Glutamatergic neuron (in vitro differentiated cells): ENCODE data around the gene PLXNA2. TPM values are rescaled to one million over a fixed set of nuclear protein-coding genes. Genes with fewer than 3 reads are reported as not detected.

ENCODE experiments used
- DNase-seq: peaks from one replicate; pipeline ENCODE4 v3.0.0; 2022
- H3K27ac Mint-ChIP-seq: one replicate; pipeline ENCODE4 v1.8.0; 2020; ENCODE audit warnings: mild to moderate bottlenecking, mixed read lengths, inconsistent platforms; ENCODE audit not compliant: unreplicated experiment
- H3K27me3 Mint-ChIP-seq: one replicate; pipeline ENCODE4 v1.8.0; 2020; ENCODE audit warnings: mild to moderate bottlenecking, moderate library complexity, mixed read lengths, inconsistent platforms; ENCODE audit not compliant: unreplicated experiment
- H3K36me3 Mint-ChIP-seq: one replicate; pipeline ENCODE4 v1.8.0; 2020; ENCODE audit warnings: mild to moderate bottlenecking, mixed read lengths, inconsistent platforms; ENCODE audit not compliant: unreplicated experiment
- H3K4me1 Mint-ChIP-seq: one replicate; pipeline ENCODE4 v1.8.0; 2020; ENCODE audit warnings: mild to moderate bottlenecking, low read depth, mixed read lengths, inconsistent platforms; ENCODE audit not compliant: unreplicated experiment
- H3K4me3 Mint-ChIP-seq: one replicate; pipeline ENCODE4 v1.8.0; 2020; ENCODE audit warnings: mild to moderate bottlenecking, mixed read lengths, inconsistent platforms; ENCODE audit not compliant: unreplicated experiment
- H3K9me3 Mint-ChIP-seq: one replicate; pipeline ENCODE4 v1.8.0; 2020; ENCODE audit warnings: mild to moderate bottlenecking, moderate library complexity, mixed read lengths, inconsistent platforms; ENCODE audit not compliant: unreplicated experiment
- total RNA-seq: library from RNA; stranded (reverse); fragmentation: NEBNext Ultra II Directional; extraction: Animal tissue kit (Norgen Biotek cat#: 25700); gene quantifications from one replicate; pipeline ENCODE4 v1.2.1, GENCODE V29; 2021; ENCODE audit not compliant: unreplicated experiment
- TF ChIP-seq, protein P1 (sequence below): fragments of 200-600 bp; sonication (generic); IDR thresholded peaks from one replicate; pipeline ENCODE4 v1.5.0; 2021; ENCODE audit not compliant: partially characterized antibody, unreplicated experiment

PLXNA2 gene
- total RNA-seq, 1 donor from 2014 or later: 66.0 TPM

DNA sequence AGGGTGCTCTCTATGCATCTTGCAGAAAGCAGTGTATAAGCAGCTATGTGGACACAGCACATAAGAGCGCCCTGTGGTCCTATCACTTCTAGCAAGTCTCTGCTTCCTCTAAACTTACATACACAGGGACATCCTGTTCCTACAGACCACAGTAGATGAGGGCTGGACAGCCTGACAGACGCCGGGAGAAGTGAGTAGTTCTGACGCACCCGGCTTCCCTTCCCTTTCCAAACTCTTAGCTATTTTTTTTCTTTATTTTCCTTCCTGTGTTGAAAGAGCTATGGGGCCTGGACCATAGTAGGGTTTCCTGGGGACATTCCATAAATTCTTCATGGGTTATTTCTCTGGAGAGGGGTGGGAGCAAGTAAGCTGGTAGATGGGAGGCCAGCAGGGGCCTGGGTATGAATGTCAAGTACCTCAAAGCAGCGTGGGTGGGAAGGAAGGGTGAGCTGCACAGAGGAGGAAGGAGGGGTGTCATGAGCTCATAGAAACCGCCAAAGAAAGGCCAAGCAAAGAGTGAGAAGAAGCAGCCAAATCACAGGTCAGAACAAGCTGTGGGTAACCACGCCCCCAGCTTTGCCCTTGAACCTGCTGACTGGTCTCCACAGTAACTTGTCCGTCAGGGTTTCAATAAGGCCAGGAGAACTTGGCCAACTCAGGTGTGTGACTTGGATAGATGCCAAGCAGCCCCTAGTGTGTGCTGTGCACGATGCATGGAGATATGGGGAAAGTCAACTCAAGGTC lies 36.6 kb downstream of the PLXNA2 start:
- no peaks in the 10 kb centered on the region for H3K27me3 Mint-ChIP-seq
- no peak for DNase-seq
- no peak overlapping the region for H3K4me3 Mint-ChIP-seq
- H3K9me3 Mint-ChIP-seq: peaks cover 2% of the 10 kb centered on the region
- H3K36me3 Mint-ChIP-seq: no peaks in the 10 kb centered on the region
- no peak overlapping the region for H3K27ac Mint-ChIP-seq
- TF ChIP-seq, protein P1, sequence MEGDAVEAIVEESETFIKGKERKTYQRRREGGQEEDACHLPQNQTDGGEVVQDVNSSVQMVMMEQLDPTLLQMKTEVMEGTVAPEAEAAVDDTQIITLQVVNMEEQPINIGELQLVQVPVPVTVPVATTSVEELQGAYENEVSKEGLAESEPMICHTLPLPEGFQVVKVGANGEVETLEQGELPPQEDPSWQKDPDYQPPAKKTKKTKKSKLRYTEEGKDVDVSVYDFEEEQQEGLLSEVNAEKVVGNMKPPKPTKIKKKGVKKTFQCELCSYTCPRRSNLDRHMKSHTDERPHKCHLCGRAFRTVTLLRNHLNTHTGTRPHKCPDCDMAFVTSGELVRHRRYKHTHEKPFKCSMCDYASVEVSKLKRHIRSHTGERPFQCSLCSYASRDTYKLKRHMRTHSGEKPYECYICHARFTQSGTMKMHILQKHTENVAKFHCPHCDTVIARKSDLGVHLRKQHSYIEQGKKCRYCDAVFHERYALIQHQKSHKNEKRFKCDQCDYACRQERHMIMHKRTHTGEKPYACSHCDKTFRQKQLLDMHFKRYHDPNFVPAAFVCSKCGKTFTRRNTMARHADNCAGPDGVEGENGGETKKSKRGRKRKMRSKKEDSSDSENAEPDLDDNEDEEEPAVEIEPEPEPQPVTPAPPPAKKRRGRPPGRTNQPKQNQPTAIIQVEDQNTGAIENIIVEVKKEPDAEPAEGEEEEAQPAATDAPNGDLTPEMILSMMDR: no peak
- no peaks in the 10 kb centered on the region for H3K4me1 Mint-ChIP-seq

DNA sequence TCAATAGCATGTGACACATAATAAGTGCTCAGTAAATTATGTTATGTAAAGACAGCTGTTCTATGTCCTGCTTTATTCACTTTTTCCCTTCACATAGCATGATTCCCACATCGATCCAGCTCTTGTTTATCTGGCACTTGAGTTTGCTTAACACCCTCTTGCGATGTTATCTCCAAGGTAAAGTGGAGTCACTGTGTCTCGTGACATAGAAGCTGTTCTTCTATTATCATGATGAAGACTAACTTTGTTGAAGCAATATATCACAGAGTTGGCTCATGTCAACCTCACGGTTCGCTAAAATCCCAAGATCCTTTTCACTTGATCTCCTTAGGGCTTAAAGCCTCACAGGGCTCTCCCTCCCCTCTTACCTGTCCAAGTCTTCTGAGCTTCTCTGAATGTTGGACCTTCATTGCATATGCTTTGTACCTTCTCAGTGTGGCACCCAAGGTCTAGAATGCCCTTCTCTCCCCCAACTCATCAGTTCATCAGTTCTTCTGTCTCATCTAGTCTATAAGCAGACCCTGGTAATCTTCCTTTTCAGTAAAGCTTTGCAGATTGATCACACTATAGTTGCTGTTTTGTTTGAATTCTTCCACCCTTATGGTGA lies 38.0 kb downstream of the PLXNA2 start:
- no peak overlapping the region for H3K27ac Mint-ChIP-seq
- no peaks in the 10 kb centered on the region for H3K36me3 Mint-ChIP-seq
- no peak overlapping the region for H3K4me3 Mint-ChIP-seq
- H3K4me1 Mint-ChIP-seq: peaks cover 2% of the 10 kb centered on the region
- no peak for DNase-seq
- TF ChIP-seq, protein P1: no peak
- peaks cover 2% of the 10 kb centered on the region for H3K9me3 Mint-ChIP-seq
- H3K27me3 Mint-ChIP-seq: no peaks in the 10 kb centered on the region

DNA sequence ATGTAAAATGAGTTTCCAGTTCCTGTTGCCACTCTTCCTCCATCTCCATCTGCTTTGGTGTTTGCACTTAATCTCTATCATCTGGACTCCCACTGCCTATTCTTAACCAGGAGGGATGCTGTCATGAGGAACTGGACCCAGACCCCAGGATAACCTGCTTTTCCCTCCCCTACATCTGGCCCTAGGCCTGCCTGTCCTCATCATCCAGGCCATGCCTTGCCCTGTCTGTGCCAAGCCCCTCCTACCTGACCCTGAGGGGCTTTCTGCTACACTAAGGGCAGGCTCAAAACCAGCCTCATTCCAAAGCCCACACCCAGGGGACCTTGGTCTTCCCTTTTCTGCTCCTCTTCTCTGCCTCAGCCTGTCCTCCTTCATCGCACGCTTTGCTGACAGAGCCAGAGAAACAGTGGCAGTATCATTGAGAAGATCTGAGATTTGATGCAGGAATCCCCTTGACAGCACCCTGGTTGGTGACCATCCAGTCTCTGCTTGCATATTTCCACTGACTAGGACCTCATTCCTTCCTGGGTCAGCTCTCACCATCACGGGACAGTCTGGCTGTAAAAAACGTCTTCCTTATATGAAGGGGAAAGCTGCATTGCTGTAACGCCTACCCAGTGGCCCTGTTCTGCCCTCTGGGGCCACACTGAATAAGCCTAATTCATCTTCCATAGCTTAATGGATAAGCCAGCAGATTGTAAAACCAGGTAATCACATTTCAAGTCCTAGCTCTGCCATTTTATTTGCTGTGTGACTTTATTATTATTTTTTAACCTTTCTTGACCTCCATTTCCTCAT lies 38.8 kb downstream of the PLXNA2 start:
- no peak overlapping the region for H3K27ac Mint-ChIP-seq

DNA sequence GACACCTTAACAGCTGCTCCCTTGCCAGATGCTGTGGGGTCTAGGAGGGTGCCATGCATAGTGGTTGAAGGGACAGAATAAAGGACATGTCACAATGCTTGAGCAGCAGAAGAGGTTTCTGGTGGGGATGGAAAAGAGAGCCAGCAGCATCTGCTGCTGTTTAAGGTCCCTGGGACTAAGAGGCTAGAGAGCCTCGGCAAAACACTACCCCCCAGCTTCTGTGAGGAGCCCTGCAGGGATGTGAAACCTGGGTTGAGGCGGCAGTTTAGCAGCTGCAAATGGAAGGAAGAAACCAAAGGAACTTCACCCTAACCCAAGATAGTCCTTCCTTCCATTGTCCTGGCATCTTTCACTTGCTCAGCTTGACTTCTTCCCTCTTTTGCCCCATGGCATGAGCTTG lies 39.4 kb downstream of the PLXNA2 start:
- no peaks in the 10 kb centered on the region for H3K36me3 Mint-ChIP-seq
- no peak overlapping the region for H3K4me3 Mint-ChIP-seq
- TF ChIP-seq, protein P1: no peak
- peaks cover 2% of the 10 kb centered on the region for H3K4me1 Mint-ChIP-seq
- no peak for DNase-seq
- H3K27ac Mint-ChIP-seq: no peak overlapping the region
- H3K9me3 Mint-ChIP-seq: peaks cover 2% of the 10 kb centered on the region
- no peaks in the 10 kb centered on the region for H3K27me3 Mint-ChIP-seq

More for the DNA sequence above, 38.8 kb downstream of the PLXNA2 start:
- Mint-ChIP-seq H3K4me1 (peaks cover 2% of the 10 kb centered on the region), H3K9me3 (peaks cover 2% of the 10 kb centered on the region), H3K36me3 (no peaks in the 10 kb centered on the region), H3K27me3 (no peaks in the 10 kb centered on the region), H3K4me3 (no peak overlapping the region)
- no peak for DNase-seq
- TF ChIP-seq, protein P1: no peak
